Progenitor cell of endocrine pancreas (in vitro differentiated cells): ENCODE measurements around the gene UBC. TPM values are rescaled to one million over a fixed set of nuclear protein-coding genes. Genes with fewer than 3 reads are reported as not detected.

ENCODE experiments used
- DNase-seq: peaks from one replicate; pipeline ENCODE4 v3.0.0; 2021; ENCODE audit warnings: low spot score; ENCODE audit not compliant: unreplicated experiment
- H3K27ac Mint-ChIP-seq: 2 replicates; pipeline ENCODE4 v1.8.0; 2021; ENCODE audit warnings: mild to moderate bottlenecking, moderate library complexity, mixed read lengths
- H3K27me3 Mint-ChIP-seq: 2 replicates; pipeline ENCODE4 v1.8.0; 2021; ENCODE audit warnings: mixed read lengths
- H3K36me3 Mint-ChIP-seq: 2 replicates; pipeline ENCODE4 v1.8.0; 2022; ENCODE audit warnings: mixed read lengths; ENCODE audit not compliant: insufficient read depth
- H3K4me1 Mint-ChIP-seq: 2 replicates; pipeline ENCODE4 v1.8.0; 2021; ENCODE audit warnings: low read depth, mixed read lengths
- H3K4me3 Mint-ChIP-seq: 2 replicates; pipeline ENCODE4 v1.8.0; 2021; ENCODE audit warnings: low read depth, mild to moderate bottlenecking, moderate library complexity, mixed read lengths
- H3K9me3 Mint-ChIP-seq: 2 replicates; pipeline ENCODE4 v1.8.0; 2021; ENCODE audit warnings: low read depth, mixed read lengths
- CTCF ChIP-seq: fragments of 200-600 bp; sonication (generic); IDR thresholded peaks from one replicate; pipeline ENCODE4 v1.5.0; 2021; ENCODE audit warnings: antibody characterized with exemption, mild to moderate bottlenecking; ENCODE audit not compliant: unreplicated experiment
- total RNA-seq: library from RNA; stranded (reverse); gene quantifications from 2 replicates; pipeline ENCODE4 v1.2.1, GENCODE V29; 2021

UBC gene
- total RNA-seq, 1 donor from 2014 or later, result 645 TPM

DNA sequence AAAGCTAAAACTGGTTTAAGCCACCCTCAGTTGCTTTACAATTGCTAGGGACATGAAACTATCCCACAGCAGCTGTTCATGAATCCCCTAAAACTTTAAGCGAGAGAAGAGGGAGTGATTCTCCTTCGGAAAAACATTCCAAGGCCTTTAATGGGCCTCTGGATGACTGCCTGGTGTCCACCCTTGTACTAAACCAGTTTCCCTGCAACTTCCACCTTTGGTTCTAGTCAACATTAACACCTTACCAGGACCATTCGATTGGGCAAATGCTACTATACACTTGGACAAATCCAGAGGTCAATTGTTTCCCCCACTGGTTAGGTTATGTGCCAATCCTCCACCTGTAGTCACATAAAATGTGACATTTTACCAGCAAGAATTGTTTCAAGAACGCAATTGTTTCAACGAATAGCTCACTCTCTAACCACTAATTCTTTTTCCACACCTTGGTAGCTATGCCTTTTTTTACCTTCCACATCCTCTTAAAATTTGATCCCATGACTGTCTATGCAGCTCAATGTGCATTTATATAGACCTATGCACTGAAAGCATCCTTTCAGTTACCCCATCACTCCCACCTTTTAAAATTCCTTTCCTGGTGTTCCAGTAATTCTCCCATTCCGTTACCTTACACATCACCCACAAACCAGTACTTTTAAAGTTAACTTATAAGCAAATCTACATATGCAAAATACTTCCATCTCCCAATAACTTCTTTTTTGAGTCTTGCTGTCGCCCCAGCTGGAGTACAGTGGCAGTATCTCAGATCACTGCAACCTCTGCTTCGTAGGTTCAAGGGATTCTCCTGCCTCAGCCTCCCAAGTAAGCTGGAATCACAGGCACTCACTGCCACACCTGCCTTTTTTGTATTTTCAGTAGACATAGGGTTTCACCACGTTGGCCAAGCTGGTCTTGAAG, 3.6 kb downstream of the UBC start:
- DNase-seq, result no peak
- Mint-ChIP-seq H3K27ac (peak overlapping the region; percentile 60), H3K27me3 (no peaks in the 10 kb centered on the region), H3K36me3 (peaks cover 35% of the 10 kb centered on the region), H3K4me1 (peaks cover 37% of the 10 kb centered on the region), H3K4me3 (peak overlapping the region; percentile 22), H3K9me3 (no peaks in the 10 kb centered on the region)
- no peak for TF ChIP-seq CTCF

GRCh38 chr12:124909831-124910560, 4.5 kb downstream of the UBC start:
- peaks cover 33% of the 10 kb centered on the region for H3K4me1 Mint-ChIP-seq
- H3K4me3 Mint-ChIP-seq, result peak overlapping the region; percentile 9

DNA sequence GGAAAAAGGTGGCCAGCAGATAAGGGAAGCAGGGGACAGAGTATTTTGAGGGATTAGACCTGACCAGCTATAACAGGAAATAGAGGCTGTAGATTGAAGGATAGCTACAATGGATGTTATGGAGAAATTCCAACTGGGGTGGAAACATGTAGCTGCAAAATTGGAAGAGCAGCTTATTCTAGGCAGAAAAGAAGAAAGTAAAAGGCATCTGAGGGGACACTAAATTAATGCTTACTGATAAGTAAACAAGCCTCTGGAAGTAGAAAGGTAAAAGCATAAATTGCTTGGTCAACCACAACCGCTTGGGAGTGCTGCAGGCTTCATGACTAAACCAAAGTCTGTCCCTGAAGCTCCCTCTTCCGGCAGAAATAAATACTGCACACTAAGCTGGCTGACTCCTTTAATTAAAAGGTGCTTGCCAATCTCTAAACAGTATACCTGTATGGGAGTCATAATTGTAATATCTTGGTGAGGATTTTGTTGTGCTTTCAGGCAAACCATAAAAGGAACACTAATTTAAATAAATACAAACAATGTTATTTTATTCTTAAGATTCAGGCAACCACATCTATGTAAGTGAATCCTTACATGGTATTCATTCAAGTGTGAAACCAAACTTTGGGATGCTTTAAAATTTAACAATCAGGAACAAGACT, 7.7 kb downstream of the UBC start:
- Mint-ChIP-seq H3K4me1 (peaks cover 20% of the 10 kb centered on the region), H3K36me3 (peaks cover 14% of the 10 kb centered on the region), H3K27ac (no peak overlapping the region), H3K27me3 (no peaks in the 10 kb centered on the region), H3K4me3 (no peak overlapping the region), H3K9me3 (no peaks in the 10 kb centered on the region)
- TF ChIP-seq CTCF, result peak; percentile 98
- peak; percentile 82 for DNase-seq

More at GRCh38 chr12:124909831-124910560, 4.5 kb downstream of the UBC start:
- TF ChIP-seq CTCF, result no peak
- H3K27me3 Mint-ChIP-seq, result no peaks in the 10 kb centered on the region
- peak overlapping the region; percentile 60 for H3K27ac Mint-ChIP-seq
- H3K9me3 Mint-ChIP-seq, result no peaks in the 10 kb centered on the region
- DNase-seq, result no peak
- peaks cover 35% of the 10 kb centered on the region for H3K36me3 Mint-ChIP-seq

- no peak for DNase-seq
- peaks cover 16% of the 10 kb centered on the region for H3K4me1 Mint-ChIP-seq
- no peak overlapping the region for H3K4me3 Mint-ChIP-seq
- TF ChIP-seq CTCF, result no peak
- no peaks in the 10 kb centered on the region for H3K36me3 Mint-ChIP-seq
- H3K27ac Mint-ChIP-seq, result peak overlapping the region; percentile 62
- no peaks in the 10 kb centered on the region for H3K9me3 Mint-ChIP-seq
- H3K27me3 Mint-ChIP-seq, result peaks cover 3% of the 10 kb centered on the region
Measured at GRCh38 chr12:124904306-124905098, 9.9 kb downstream of the UBC start.
